Measurements from ENCODE around the gene CXCL8.
"Not testable (repeated sequence)": the region's sequence is repeated elsewhere in the genome, so short reads cannot be mapped to it uniquely, and the experiment has no call there.

Gene CXCL8

GRCh38 chr4:73743281-73743680, 2.9 kb downstream of the CXCL8 start:
- no peak for DNase-seq (ENCODE audit: low read depth in 2 of 2)

- no peak for DNase-seq (ENCODE audit: low read depth in 2 of 2)
Measured at GRCh38 chr4:73743795-73744194, 3.4 kb downstream of the CXCL8 start.

GRCh38 chr4:73744203-73744602, 3.8 kb downstream of the CXCL8 start:
- no peak for DNase-seq (ENCODE audit: low read depth in 2 of 2)

- no peak for DNase-seq (ENCODE audit: low read depth in 2 of 2)
Measured at GRCh38 chr4:73750730-73751129, 10.4 kb downstream of the CXCL8 start.

GRCh38 chr4:73751166-73751565, 10.8 kb downstream of the CXCL8 start:
- DNase-seq (ENCODE audit: low read depth in 2 of 2), result no peak

- DNase-seq (ENCODE audit: low read depth in 2 of 2), result no peak
Measured at GRCh38 chr4:73751830-73752229, 11.5 kb downstream of the CXCL8 start.

GRCh38 chr4:73752424-73752823, 12.1 kb downstream of the CXCL8 start:
- DNase-seq (ENCODE audit: low read depth in 2 of 2), result no peak

GRCh38 chr4:73753215-73753614, 12.8 kb downstream of the CXCL8 start:
- no peak for DNase-seq (ENCODE audit: low read depth in 2 of 2)

- DNase-seq (ENCODE audit: low read depth in 2 of 2), result no peak
Measured at GRCh38 chr4:73754934-73755333, 14.6 kb downstream of the CXCL8 start.

- no peak for DNase-seq (ENCODE audit: low read depth in 2 of 2)
Measured at GRCh38 chr4:73759357-73759756, 19.0 kb downstream of the CXCL8 start.

- no peak for DNase-seq (ENCODE audit: low read depth in 2 of 2)
Measured at GRCh38 chr4:73761856-73762255, 21.5 kb downstream of the CXCL8 start.

- DNase-seq (ENCODE audit: low read depth in 2 of 2), result no peak
Measured at GRCh38 chr4:73762409-73762808, 22.0 kb downstream of the CXCL8 start.

GRCh38 chr4:73763877-73764276, 23.5 kb downstream of the CXCL8 start:
- DNase-seq (ENCODE audit: low read depth in 2 of 2), result no peak

- no peak for DNase-seq (ENCODE audit: low read depth in 2 of 2)
Measured at GRCh38 chr4:73764513-73764912, 24.1 kb downstream of the CXCL8 start.

- DNase-seq (ENCODE audit: low read depth in 2 of 2), result no peak
Measured at GRCh38 chr4:73765296-73765695, 24.9 kb downstream of the CXCL8 start.

- DNase-seq (ENCODE audit: low read depth in 2 of 2), result no peak
Measured at GRCh38 chr4:73770917-73771316, 30.5 kb downstream of the CXCL8 start.

- no peak for DNase-seq (ENCODE audit: low read depth in 2 of 2)
Measured at GRCh38 chr4:73772363-73772762, 32.0 kb downstream of the CXCL8 start.

GRCh38 chr4:73774406-73774805, 34.0 kb downstream of the CXCL8 start:
- not testable (repeated sequence) for DNase-seq (ENCODE audit: low read depth in 2 of 2)

GRCh38 chr4:73776321-73776729, 36.0 kb downstream of the CXCL8 start:
- peak; percentile 34 to 40 for DNase-seq (ENCODE audit: low read depth in 2 of 2)

- DNase-seq (ENCODE audit: low read depth in 2 of 2), result no peak
Measured at GRCh38 chr4:73777612-73778011, 37.2 kb downstream of the CXCL8 start.

- DNase-seq (ENCODE audit: low read depth in 2 of 2), result no peak
Measured at GRCh38 chr4:73780243-73780642, 39.9 kb downstream of the CXCL8 start.

- DNase-seq (ENCODE audit: low read depth in 2 of 2), result no peak
Measured at GRCh38 chr4:73780834-73781233, 40.5 kb downstream of the CXCL8 start.

- no peak for DNase-seq (ENCODE audit: low read depth in 2 of 2)
Measured at GRCh38 chr4:73788411-73788810, 48.0 kb downstream of the CXCL8 start.
